LoVo (cell line): Measurements from ENCODE around the gene MREG.

Experiments used
- DNase-seq: peaks from one replicate; pipeline ENCODE4 v3.0.0-alpha.2; 2016; ENCODE audit warnings: low spot score

MREG gene, protein sequence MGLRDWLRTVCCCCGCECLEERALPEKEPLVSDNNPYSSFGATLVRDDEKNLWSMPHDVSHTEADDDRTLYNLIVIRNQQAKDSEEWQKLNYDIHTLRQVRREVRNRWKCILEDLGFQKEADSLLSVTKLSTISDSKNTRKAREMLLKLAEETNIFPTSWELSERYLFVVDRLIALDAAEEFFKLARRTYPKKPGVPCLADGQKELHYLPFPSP

DNA sequence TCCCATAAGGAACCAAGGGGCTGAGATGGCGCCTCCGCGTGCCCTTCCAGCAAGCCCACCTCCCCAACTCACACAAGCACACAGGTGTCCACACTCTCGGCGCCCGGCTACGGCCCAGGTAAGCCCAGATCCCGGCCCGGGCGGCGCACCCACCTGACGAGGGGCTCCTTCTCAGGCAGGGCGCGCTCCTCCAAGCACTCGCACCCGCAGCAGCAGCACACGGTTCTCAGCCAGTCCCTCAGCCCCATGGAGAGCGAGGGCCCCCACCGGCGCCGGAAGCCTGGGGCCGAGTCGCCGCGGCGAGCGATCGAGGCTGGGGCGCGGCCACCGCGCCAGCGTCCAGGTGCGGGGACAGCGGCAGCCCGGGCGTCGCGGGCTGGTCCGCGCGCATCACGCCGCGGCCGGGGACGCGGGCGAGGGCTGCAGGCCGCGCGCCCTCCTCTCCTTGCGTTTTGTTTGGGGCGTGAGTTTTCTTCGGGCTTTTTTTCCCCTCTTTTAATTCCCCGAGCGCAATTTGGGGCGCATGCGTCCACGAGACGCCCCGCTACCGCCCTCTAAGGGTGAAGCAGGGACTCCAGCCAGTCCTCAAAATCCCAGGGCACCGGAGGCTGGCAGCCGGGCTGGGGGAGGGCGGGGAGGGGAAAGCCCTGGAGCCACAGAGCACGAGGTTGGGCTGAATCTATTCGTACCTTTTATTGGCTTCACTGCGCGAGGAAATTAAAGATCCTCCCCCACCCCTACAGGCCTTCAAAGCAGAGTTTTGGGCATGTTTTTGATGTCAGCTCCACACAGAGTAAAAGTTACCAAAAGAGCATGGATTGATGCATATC, at the start of gene MREG:
TSS of gene MREG (minus strand) at position 472 of the 830 bp plus-strand sequence. CDS start at position 248, 224 bp downstream.
- peak; percentile 84 for DNase-seq

DNA sequence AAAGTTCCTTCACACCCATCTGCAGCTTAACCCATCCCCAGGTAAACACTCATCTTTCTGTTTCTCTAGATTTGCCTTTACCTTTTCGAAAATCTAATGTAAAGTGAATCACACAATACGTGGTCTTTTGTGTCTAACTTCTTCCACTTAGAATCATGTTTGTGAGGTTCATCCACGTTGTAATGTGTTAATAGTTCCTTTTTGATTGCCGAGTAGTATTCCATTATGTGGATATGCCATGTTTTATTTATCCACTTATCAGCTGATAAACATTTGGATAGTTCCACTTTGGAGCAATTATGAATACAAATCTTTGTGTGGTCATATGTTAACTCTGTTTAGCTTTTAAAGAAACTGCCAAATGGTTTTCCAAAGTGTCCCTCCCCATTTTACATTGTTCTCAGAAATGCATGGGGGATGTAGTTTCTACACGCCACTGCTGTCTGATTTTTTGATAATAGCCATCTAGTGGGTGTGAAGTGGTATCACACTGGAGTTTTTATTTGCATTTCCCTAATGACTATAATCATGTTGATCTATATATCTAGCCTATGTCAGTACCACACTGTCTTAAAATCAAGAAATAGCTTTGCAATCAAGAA, 46.0 kb upstream of the MREG start:
- no peak for DNase-seq

DNA sequence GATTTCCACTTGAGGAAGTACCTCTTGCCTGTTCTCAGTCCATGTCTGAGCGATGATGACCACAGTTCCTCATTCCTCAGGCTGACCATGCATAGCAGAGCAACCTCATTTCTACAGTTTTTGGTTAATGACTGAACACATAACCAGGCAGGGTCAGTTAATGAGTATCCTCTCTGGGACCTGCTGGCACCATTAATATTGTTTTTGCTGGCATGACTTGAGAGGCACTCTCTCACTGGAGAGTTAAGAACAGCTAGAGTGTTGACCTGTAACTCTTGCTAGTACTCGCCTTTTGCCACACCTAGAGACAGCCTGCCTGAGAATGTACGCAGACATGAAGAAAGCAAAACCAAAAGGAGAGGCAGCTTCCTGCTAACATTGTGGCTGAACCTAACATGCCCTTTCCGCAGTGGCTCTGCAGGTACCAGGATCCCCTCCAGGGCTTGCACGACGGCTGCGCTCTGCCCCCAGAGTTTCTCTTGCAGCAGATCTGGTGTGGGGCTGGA, 44.4 kb upstream of the MREG start:
- DNase-seq: peak; percentile 70

DNA sequence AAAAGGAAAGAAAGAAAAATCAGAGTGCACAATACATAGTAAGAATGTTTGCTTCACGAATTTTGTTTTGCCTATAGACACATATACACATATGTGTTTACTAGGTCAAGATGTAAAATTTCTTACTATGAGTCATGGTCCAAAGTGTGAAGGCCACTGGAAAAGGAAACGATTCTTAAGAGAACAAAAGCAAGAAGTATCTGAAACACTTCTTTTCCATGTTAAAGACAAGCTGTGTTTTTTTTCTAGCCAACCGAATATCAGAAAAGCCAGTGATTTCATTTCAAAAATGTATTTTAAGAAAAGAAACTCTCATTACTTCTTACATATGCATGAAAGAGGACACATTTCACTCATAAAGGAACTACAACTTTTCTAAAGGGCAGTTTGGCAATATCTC, 43.4 kb upstream of the MREG start:
- DNase-seq: peak; percentile 47

DNA sequence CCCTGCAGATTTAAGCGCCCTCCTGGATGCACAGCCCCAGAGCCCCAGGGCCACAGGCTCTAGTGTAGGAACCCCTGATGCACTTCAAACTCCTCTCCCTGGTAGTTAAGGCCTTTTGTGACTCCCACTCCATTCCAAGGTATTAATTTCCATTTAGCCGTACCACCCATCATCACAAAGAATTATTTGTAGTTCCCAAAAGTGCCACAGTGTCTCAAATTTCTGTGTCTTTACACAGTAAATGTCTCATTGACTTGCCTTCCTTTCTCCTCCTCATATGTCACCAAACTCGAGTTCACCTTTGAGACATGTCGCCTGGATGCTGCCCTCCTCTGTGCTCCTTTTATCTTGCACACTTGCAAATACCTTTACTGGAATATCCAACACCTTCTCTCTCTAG, 42.3 kb upstream of the MREG start:
- no peak for DNase-seq

DNA sequence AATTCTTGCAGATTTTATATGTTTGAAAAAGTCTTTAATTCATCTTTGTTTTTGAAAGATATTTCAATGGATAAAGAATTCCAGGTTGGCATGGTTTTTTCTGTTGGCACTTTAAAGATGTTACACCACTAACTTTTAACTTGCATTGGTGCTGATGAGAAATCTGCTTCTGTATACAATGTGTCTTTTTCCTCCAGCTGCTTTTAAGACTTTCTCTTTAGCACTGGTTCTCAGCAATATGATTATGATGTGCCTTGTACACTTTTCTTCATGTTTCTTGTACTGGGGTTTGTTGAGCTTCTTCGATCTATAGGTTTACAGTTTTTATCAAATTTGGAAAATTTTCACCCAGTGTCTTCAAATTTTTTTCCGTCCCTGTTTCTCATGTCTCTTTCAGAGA, 39.1 kb upstream of the MREG start:
- DNase-seq: no peak

DNA sequence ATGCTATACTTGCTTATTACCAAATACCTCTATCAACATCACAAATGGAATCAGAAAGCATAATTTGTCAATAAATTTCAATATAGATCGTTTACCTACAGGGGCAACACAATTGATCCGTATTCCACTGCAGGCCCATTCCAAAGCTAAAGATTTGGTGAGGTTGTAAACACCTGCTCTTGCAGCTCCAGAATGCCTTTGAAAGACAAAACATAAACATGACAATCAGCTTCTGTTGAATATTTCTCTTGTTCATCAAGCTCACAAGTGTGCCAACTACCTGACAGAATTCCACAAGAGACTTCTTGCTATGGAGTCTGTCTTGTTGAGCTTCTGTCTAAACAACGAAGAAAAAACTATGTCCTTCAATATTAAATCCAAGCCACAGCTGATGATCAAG, 38.0 kb upstream of the MREG start:
- no peak for DNase-seq

DNA sequence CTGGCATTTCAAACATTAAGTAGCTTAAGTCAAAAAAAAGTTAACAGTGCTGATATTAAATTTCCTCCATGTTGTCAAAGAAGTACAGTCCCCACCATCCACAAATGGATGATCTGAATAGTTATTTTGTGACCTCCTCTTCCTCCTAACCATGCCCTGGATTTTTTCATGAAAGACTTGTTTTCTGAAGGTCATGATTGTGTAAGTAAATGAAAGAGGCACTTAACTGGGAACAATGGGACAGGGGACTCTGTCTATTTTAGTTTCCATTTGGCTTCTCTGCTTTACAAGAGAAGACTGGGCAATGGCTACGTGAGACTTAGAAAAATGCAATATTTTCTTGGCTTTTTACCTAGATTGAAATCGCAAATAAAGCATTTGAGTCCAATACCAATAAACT, 36.1 kb upstream of the MREG start:
- no peak for DNase-seq

DNA sequence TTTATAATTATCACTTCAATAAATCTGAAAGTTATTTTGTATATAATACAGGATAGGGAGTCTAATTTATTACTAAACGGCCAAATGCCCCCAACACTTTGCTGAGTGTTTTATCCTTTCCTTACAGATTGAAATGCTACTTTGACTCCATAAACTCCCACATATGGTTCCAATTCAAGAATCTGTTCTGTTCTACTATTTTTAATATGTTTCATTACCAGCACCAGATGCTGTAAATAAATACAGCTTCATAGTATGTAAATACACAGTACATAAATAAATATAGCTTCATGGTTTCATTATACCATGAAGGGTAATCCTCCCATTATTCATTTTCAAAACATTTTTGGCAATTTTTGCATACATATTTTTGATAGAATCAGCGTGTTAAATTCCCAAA, 34.0 kb upstream of the MREG start:
- no peak for DNase-seq

DNA sequence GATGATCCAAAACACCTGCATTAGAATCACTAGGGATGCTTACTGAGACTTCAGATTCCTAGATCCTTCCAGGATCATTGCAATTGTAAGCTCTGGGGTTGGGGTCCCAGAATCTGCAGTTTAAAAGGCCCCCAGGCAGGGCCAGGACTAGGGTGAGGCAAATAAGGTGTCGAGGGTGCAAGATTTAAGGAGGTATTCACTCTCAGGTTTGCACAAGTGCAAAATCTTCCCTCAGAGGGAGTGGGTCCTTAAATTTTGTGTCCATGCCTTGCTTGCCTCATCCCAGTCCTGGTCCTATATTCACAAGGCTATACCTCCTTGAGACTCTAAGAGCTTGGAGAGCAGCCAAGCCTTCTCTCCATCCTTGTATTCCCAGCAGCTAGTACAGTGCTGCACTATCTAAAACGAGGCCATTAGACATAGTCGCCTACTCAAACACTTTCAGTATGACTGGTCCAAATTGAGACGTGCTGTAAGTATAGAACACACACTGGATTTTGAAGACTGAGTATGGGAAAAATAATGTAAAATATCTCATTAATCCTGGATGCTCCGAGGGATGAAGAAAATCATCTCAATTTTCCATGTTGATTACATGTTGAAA, 31.6 kb upstream of the MREG start:
- no peak for DNase-seq

DNA sequence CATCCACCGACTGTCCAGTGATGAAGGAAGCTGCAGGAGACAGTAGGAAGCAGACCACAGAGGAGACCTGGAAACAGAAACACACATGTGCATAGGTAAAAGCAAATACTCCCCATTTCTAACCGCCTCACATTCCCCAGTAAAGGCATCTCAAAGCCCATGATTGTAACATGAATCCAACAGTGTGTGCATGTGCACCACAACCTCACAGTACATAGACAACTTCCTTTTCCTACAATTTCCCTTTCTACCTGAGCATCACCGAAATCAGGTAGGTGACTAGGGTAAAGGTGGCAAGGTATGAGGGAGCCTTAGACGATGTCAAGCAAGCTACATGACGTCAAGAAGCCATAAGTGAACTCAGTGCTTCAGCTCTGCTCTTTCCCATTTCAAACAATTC, 30.6 kb upstream of the MREG start:
- DNase-seq: no peak

DNA sequence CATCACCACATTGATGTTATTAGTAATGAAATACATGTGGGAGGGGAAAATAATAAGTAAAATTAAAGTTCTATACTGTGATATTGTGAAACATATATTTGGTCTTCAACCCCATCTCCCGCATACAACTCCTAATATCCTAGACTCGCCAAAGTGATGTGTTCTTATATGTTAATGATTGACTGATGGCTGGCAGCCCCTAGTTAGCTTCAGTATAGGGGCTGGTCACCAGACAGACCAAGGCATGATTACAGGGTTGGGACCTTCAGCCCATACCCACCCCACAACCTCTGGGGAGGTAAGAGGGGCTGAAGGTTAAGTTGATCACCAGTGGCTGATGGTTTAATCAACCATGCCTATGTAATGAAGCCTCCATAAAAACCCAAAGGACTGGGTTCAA, 28.1 kb upstream of the MREG start:
- DNase-seq: no peak

DNA sequence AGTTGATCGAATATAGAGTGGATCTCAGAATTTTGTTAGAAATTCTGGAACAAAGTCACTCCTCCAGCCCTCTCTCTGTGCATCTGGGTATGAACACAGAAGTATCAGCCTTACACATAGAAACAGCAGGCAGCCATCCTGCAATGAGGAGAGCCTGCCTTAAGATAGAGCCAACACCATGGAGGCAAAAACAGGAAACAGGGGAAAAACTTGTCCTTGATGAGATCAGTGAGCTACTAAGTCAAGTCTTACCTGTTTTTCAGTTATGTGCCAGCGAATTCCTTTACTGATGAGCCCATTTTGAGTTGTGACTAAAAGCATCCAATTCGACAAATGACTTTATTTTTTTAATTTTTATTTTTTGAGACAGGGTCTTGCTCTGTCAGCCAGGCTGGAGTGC, 26.6 kb upstream of the MREG start:
- no peak for DNase-seq

DNA sequence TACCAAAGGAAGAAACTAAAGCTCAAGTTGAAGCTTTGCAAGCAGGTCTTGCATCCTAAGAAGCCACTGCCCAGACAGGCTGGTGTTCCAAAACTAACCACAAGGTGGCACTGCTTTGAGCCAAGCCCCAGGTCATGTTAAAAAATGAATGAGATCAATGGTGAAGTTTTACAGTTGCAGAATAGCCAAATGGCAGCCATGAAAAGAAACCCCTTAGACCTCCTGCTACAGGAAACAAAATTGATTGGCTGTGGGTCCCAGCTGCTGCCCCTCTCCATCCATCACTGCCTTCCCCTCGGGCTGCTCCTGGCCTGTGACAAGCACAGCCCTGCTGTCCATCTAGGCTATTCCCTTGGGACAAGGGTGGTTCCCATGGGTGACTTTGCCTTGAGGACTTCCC, 20.7 kb upstream of the MREG start:
- peak; percentile 57 for DNase-seq

DNA sequence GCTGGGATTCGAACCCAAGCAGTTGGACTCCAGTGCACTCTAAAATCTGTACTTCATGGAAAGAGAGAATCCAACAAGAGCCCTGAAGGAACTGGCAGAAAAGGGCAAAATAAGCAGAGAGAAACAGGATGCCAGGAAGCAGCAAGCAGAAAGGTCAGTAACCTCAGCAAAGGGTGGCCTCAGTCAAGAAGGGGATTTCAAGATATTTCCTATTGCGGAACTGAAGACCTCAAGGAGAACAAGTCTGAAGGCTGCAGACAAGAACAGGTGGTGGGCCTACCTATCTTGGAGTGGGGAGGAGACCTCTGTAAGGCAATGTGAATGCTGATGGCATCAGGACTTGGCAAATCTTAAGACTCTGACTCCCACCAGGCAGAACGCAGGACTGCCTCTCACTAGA, 20.1 kb upstream of the MREG start:
- DNase-seq: no peak

DNA sequence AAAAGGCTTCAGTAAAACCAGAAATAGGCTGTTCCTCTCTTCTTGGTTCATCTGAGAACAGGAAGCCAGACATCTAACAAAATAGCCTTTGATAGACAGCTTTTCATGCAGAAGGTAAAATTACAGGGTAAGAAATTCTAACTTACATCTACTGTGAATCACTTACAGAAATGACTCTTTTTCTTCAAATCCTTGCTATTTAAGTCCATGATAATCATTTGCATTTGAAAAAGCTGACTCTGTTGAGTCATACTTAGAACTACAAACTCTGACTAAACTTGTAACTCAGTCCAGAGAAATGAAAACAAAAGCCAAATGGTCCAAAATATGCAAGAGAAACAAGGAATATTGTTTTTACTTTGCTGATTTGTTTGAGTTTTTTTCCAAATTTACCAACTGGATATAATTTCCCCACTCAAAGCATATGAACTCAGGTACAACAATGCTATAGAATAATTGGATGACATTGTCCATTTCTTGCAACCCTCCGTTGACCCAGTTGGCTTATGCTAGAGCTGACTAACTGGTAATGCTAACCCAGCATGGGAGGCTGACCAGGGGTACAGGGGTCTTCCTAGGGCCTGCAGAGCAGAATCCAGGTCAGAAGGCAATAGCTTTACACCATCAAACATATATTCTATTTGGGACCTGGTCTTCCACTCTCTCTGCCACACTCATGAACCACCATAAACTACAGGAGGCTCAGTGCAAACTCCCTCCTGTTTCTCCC, 18.8 kb upstream of the MREG start:
- no peak for DNase-seq

DNA sequence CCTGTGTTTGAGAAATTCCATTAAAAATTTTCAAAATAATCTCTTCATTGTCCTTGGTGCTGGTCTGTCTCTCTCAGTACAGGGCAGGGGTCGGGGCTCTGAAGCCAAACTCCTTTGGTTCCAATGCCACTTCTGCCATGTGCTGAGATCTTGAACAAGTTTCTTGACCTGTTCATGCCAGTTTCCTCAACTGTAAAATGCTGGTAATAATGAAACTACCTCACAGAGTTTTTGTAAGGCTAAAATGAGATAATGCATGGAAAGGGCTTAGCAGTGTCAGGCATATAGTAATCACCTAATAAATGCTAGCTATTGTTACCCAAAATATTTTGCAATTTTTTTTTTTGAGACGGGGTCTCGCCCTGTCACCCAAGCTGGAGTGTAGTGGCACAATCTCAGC, 16.9 kb upstream of the MREG start:
- DNase-seq: no peak

DNA sequence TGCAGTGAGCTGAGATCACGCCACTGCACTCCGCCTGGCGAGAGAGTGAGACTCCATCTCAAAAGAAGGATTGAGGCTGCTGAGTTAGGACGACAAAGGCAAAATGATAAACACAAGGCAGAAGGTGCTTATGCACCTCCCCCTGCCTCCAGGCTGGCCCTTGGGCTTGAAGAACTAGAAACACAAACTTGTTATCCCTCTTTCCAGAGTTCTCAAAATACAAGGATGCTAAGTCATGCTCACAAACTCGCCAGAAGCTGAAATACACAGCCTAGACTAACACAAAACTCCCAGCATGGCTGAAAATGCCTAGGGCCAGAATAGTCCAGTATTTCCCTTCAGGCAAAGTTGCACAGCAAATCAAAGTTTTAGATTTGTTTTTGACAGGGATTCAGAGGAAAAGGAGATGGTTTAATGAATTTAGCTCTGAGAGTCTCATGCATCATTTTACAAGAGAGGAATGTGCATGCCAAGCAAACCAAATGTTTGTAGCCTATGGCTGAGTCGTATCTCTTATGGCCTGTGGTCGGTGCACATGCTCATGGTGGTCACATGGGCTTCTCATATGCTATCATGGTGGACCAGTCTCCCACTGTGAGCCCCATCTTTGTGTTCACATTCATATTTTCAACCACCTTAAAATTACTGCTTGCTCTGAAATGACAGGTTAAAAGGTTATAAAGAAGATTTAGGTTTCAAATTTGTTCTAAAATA, 16.2 kb upstream of the MREG start:
- no peak for DNase-seq

DNA sequence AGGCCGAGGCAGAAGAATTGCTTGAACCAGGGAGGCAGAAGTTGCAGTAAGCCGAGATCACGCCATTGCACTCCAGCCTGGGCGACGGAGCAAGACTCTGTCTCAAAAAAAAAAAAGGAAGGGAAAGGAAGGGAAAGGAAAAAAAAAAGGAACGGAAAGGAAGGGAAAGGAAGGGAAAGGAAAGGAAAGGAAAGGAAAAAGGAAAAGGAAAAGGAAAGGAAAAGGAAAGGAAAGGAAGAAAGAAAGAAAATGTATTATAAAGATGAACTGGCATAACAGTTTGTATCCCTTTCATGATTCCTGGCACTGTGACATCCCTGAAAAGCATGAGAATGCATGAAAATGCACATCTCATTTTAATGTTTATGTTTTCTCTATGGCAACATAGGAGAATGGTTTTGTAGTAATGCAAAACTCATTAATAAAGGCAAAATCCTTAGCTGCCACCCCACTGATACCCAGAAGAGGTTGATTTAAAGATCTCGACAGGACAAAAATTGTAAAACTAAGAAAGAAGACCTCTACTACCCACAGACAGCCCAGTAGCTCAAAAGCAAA, 11.5 kb upstream of the MREG start:
- DNase-seq: no peak

DNA sequence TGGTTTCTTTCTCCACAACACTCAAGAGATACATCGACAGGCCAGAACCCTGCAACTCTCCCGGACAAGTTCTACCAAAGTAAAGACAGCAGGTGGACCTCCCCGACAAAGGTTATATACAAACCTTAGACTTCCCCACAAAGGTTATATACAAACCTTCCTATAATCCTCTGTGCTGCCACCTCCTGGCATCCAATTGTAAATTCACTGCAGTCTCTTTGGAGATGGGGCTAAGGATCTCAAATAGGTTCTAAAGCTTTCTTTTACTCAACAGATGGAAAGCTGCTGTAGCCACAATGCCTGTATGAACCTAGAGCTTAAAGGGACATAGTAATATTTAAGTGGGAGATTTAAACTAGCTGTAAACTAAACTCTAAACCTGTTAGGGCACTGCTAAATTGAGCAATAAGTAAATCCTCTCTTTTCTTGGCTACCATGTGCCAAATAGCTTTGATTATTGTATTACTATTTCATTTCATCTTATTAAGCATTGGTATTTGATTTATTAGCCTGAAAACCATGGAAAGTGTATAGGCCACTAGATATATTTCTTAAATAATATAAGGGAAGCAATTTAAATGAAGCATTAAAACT, 9.8 kb upstream of the MREG start:
- peak; percentile 48 for DNase-seq
